MM.1S (cell line): ENCODE measurements around the gene ZAR1L.

Experiments
- DNase-seq: peaks from one replicate; pipeline ENCODE4 v3.0.0-alpha.2; 2015
- H2AFZ ChIP-seq: fragments of 300-600 bp; sonication (generic); 2 replicates; pipeline ENCODE4 v1.6.0; 2016; ENCODE audit warnings: antibody characterized with exemption, low read length
- H3F3A ChIP-seq: fragments of 300-600 bp; sonication (generic); 2 replicates; pipeline ENCODE4 v1.6.1; 2016; ENCODE audit warnings: mild to moderate bottlenecking, antibody characterized with exemption, low read length, moderate library complexity, mixed read lengths; ENCODE audit not compliant: insufficient read depth
- H3K27ac ChIP-seq: fragments of 300-600 bp; sonication (generic); 2 replicates; pipeline ENCODE4 v1.5.1; 2016; ENCODE audit warnings: mild to moderate bottlenecking, low read length
- H3K27me3 ChIP-seq: fragments of 300-600 bp; sonication (generic); replicated peaks from 2 replicates; pipeline ENCODE4 v1.6.0; 2016; ENCODE audit warnings: low read length; ENCODE audit not compliant: insufficient read depth
- H3K36me3 ChIP-seq: fragments of 300-600 bp; sonication (generic); replicated peaks from 2 replicates; pipeline ENCODE4 v1.6.1; 2016; ENCODE audit warnings: mild to moderate bottlenecking, low read length, mixed read lengths; ENCODE audit not compliant: insufficient read depth
- H3K4me1 ChIP-seq: fragments of 300-600 bp; sonication (generic); 2 replicates; pipeline ENCODE4 v1.6.1; 2016; ENCODE audit warnings: low read length, mixed read lengths
- H3K4me2 ChIP-seq: fragments of 300-600 bp; sonication (generic); 2 replicates; pipeline ENCODE4 v1.6.0; 2016; ENCODE audit warnings: low read depth, low read length
- H3K4me3 ChIP-seq: fragments of 300-600 bp; sonication (generic); 2 replicates; pipeline ENCODE4 v1.5.1; 2016; ENCODE audit warnings: low read length, mixed read lengths
- H3K79me2 ChIP-seq: fragments of 300-600 bp; sonication (generic); 2 replicates; pipeline ENCODE4 v1.6.1; 2016; ENCODE audit warnings: mixed run types, low read length, mixed read lengths
- H3K9ac ChIP-seq: fragments of 300-600 bp; sonication (generic); 2 replicates; pipeline ENCODE4 v1.6.1; 2016; ENCODE audit warnings: low read length, mixed read lengths
- H3K9me2 ChIP-seq: fragments of 300-600 bp; sonication (generic); replicated peaks from 2 replicates; pipeline ENCODE4 v1.6.1; 2016; ENCODE audit warnings: mild to moderate bottlenecking, low read length, mixed read lengths; ENCODE audit not compliant: insufficient read depth
- H3K9me3 ChIP-seq: fragments of 300-600 bp; sonication (generic); replicated peaks from 2 replicates; pipeline ENCODE4 v1.6.1; 2016; ENCODE audit warnings: mild to moderate bottlenecking, low read length, mixed read lengths; ENCODE audit not compliant: insufficient read depth
- H4K20me1 ChIP-seq: fragments of 300-600 bp; sonication (generic); 2 replicates; pipeline ENCODE4 v1.6.1; 2016; ENCODE audit warnings: mild to moderate bottlenecking, low read length, moderate library complexity, mixed read lengths; ENCODE audit not compliant: insufficient read depth
- CTCF ChIP-seq: fragments of 300-600 bp; sonication (generic); IDR thresholded peaks from 2 replicates; pipeline ENCODE4 v1.5.1; 2016; ENCODE audit warnings: antibody characterized with exemption, low read length, mixed read lengths
- EZH2 ChIP-seq: fragments of 300-600 bp; sonication (generic); optimal IDR thresholded peaks from 2 replicates; pipeline ENCODE3; 2017; ENCODE audit warnings: low read depth, mild to moderate bottlenecking, antibody characterized with exemption, low read length, mixed read lengths
- EZH2phosphoT487 ChIP-seq: fragments of 300-600 bp; sonication (generic); IDR thresholded peaks from 2 replicates; pipeline ENCODE4 v1.6.1; 2018; ENCODE audit warnings: antibody characterized with exemption, low read length

The ZAR1L gene

GRCh38 chr13:32254416-32254815 is 60.7 kb downstream of the ZAR1L start:
- H3K4me2 ChIP-seq: no peak overlapping the region
- no peak overlapping the region for H3K4me3 ChIP-seq
- no peaks in the 10 kb centered on the region for H3K9me2 ChIP-seq
- H3K27me3 ChIP-seq: no peaks in the 10 kb centered on the region
- H3K27ac ChIP-seq: no peak overlapping the region
- H3F3A ChIP-seq: no peaks in the 10 kb centered on the region
- H3K9ac ChIP-seq: no peak overlapping the region
- TF ChIP-seq EZH2 (no peak), EZH2phosphoT487 (no peak), CTCF (no peak)
- DNase-seq: no peak
- no peaks in the 10 kb centered on the region for H3K36me3 ChIP-seq
- no peaks in the 10 kb centered on the region for H3K79me2 ChIP-seq
- H2AFZ ChIP-seq: no peak overlapping the region
- H3K4me1 ChIP-seq: peaks cover 6% of the 10 kb centered on the region
- no peaks in the 10 kb centered on the region for H3K9me3 ChIP-seq
- no peaks in the 10 kb centered on the region for H4K20me1 ChIP-seq

- no peak overlapping the region for H3K27ac ChIP-seq
- no peaks in the 10 kb centered on the region for H3K9me2 ChIP-seq
- no peaks in the 10 kb centered on the region for H3K9me3 ChIP-seq
- no peak overlapping the region for H3K4me2 ChIP-seq
- no peaks in the 10 kb centered on the region for H4K20me1 ChIP-seq
- H3K36me3 ChIP-seq: no peaks in the 10 kb centered on the region
- no peak for TF ChIP-seq EZH2
- TF ChIP-seq CTCF: no peak
- no peak for TF ChIP-seq EZH2phosphoT487
- H3K27me3 ChIP-seq: no peaks in the 10 kb centered on the region
- H3F3A ChIP-seq: 0 out of 2 replicates have a peak, but pooled peaks cover 3% of the 10 kb centered on the region
- no peak overlapping the region for H3K9ac ChIP-seq
- H3K4me3 ChIP-seq: no peak overlapping the region
- no peaks in the 10 kb centered on the region for H3K79me2 ChIP-seq
- no peak overlapping the region for H2AFZ ChIP-seq
- no peak for DNase-seq
- peaks cover 9% of the 10 kb centered on the region for H3K4me1 ChIP-seq
These were observed 61.2 kb downstream of the ZAR1L start for GRCh38 chr13:32253911-32254399.
